HEK293 (cell line): ENCODE data around the gene SYNE3.

Experiments used
- CTCF ChIA-PET: fragments of 350-600 bp; formaldehyde crosslinking; extraction: SDS; loops from one replicate; lab custom pipeline; 2021; ENCODE audit warnings: antibody characterized with exemption; lab: Yijun Ruan, JAX
- POLR2A ChIA-PET: fragments of 300-600 bp; formaldehyde crosslinking; extraction: SDS; loops from one replicate; lab custom pipeline; 2020; ENCODE audit warnings: antibody characterized with exemption, inconsistent platforms; lab: Yijun Ruan, JAX
- H3K27ac ChIP-seq: fragments of 200-500 bp; sonication (Bioruptor generic); 2 replicates; pipeline ENCODE4 v1.5.1; 2014; ENCODE audit warnings: low read depth, low read length, control low read depth, inconsistent platforms; ENCODE audit errors: extremely low read depth
- H3K36me3 ChIP-seq, 2 experiments: fragments of 200-500 bp in 1 of 2; sonication (Bioruptor generic) in 1 of 2; 1 replicate in 1 of 2; 2 replicates in 1 of 2; pipeline ENCODE4 v1.5.1; 2014 to 2017; ENCODE audit warnings: inconsistent platforms in 2 of 2, low read length in 2 of 2; ENCODE audit not compliant: control insufficient read depth in 2 of 2, insufficient read depth in 1 of 2
- H3K4me1 ChIP-seq: fragments of 200-500 bp; sonication (Bioruptor generic); 2 replicates; pipeline ENCODE4 v1.5.1; 2014; ENCODE audit warnings: mild to moderate bottlenecking, low read length, inconsistent platforms; ENCODE audit not compliant: control insufficient read depth, insufficient read depth
- H3K4me3 ChIP-seq: 2 replicates; pipeline ENCODE4 v1.5.1; 2011; ENCODE audit warnings: low read depth, mild to moderate bottlenecking, control low read depth, low read length, moderate library complexity
- H3K9me3 ChIP-seq: fragments of 200-500 bp; sonication (Bioruptor generic); 2 replicates; pipeline ENCODE4 v1.5.1; 2014; ENCODE audit warnings: low read depth, low read length, inconsistent platforms; ENCODE audit not compliant: control insufficient read depth, insufficient read depth
- MEIS1 ChIP-seq: sonication (generic); formaldehyde crosslinking; IDR thresholded peaks from 2 replicates; pipeline ENCODE4 v1.8.1; 2022; ENCODE audit warnings: missing genetic modification reagents, mild to moderate bottlenecking, borderline replicate concordance
- MZF1 ChIP-seq: fragments of 450-650 bp; formaldehyde crosslinking; IDR thresholded peaks from 2 replicates; pipeline ENCODE4 v1.5.1; 2017; ENCODE audit warnings: missing biosample characterization, missing genetic modification characterization, borderline replicate concordance
- SCRT1 ChIP-seq: fragments of 450-650 bp; formaldehyde crosslinking; IDR thresholded peaks from 2 replicates; pipeline ENCODE4 v1.5.1; 2016; ENCODE audit warnings: missing biosample characterization, missing genetic modification characterization, borderline replicate concordance
- SCRT2 ChIP-seq: fragments of 450-650 bp; formaldehyde crosslinking; IDR thresholded peaks from 2 replicates; pipeline ENCODE4 v1.5.1; 2016; ENCODE audit warnings: missing biosample characterization, missing genetic modification characterization
- ZNF184 ChIP-seq: fragments of 450-650 bp; IDR thresholded peaks from 2 replicates; pipeline ENCODE4 v1.5.1; 2018; ENCODE audit warnings: missing biosample characterization, mild to moderate bottlenecking, missing genetic modification characterization
- ZNF23 ChIP-seq: fragments of 450-650 bp; formaldehyde crosslinking; IDR thresholded peaks from 2 replicates; pipeline ENCODE4 v1.5.1; 2016; ENCODE audit warnings: missing biosample characterization, missing genetic modification characterization, borderline replicate concordance
- ZNF335 ChIP-seq: fragments of 450-650 bp; formaldehyde crosslinking; conservative IDR thresholded peaks from 2 replicates; pipeline ENCODE4 v1.5.1; 2016; ENCODE audit warnings: missing biosample characterization, missing genetic modification characterization
- ZNF473 ChIP-seq: fragments of 450-650 bp; formaldehyde crosslinking; IDR thresholded peaks from 2 replicates; pipeline ENCODE4 v1.5.1; 2017; ENCODE audit warnings: missing biosample characterization, missing genetic modification characterization
- ZNF571 ChIP-seq: fragments of 450-650 bp; formaldehyde crosslinking; IDR thresholded peaks from 2 replicates; pipeline ENCODE4 v1.5.0; 2017; ENCODE audit warnings: missing biosample characterization, missing genetic modification characterization
- ZNF600 ChIP-seq: fragments of 450-650 bp; formaldehyde crosslinking; IDR thresholded peaks from 2 replicates; pipeline ENCODE4 v1.5.1; 2016; ENCODE audit warnings: missing biosample characterization, missing genetic modification characterization
- ZXDB ChIP-seq: fragments of 450-650 bp; formaldehyde crosslinking; IDR thresholded peaks from 2 replicates; pipeline ENCODE4 v1.5.1; 2016; ENCODE audit warnings: missing biosample characterization, missing genetic modification characterization
- TF ChIP-seq, protein P1 (sequence below): fragments of 450-650 bp; formaldehyde crosslinking; IDR thresholded peaks from 2 replicates; pipeline ENCODE4 v1.5.1; 2016; ENCODE audit warnings: missing biosample characterization, missing genetic modification characterization, borderline replicate concordance
- TF ChIP-seq, protein P2 (sequence below): fragments of 450-650 bp; formaldehyde crosslinking; IDR thresholded peaks from 2 replicates; pipeline ENCODE4 v1.5.1; 2016; ENCODE audit warnings: missing biosample characterization, missing genetic modification characterization
- TF ChIP-seq, protein P3 (sequence below): fragments of 450-650 bp; formaldehyde crosslinking; IDR thresholded peaks from 2 replicates; pipeline ENCODE4 v1.5.1; 2016; ENCODE audit warnings: missing biosample characterization, missing genetic modification characterization
- TF ChIP-seq, protein P4 (sequence below): fragments of 450-650 bp; formaldehyde crosslinking; IDR thresholded peaks from 2 replicates; pipeline ENCODE4 v1.5.1; 2017; ENCODE audit warnings: missing biosample characterization, missing genetic modification characterization
- TF ChIP-seq, protein P5 (sequence below): fragments of 450-650 bp; formaldehyde crosslinking; IDR thresholded peaks from 2 replicates; pipeline ENCODE4 v1.5.1; 2016; ENCODE audit warnings: missing biosample characterization, missing genetic modification characterization

SYNE3 gene

DNA sequence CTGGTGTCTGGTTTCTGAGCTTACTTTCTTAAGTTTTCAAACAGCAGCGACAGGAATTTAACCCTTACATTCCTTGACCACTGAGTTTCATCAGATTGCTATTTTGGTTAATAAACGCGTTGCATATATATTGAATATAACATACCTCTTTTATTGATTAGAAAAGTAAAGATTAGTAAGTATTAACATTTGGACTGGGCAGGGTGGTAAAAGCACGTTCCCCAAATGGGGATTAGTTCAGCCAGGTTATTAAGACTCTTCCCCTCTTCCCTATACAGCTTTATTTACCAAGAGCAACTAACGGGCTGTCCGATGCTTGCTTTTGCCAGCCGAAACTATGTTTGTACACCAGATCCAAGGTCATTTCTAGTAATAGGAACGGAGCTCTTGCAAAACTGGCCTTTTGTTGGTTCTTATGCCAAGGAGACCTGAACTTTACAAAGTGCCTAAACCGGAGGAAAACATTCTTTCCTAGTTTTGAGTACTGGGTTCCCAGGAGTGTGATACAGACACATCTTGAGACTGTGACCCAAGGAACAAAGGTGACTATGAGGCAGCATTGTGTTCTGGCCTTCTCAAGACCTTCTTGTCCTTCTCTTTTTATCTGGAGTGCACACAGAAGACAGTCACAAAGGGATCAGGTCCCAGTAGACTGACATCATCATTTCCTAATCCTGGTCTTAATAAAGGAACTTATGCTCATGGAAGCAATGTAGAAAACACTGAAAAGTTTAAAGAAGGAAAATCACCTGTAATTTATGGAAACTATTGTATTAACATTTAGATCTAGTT is 21.0 kb upstream of the SYNE3 start:
- Histone ChIP-seq H3K4me3 (no peak overlapping the region), H3K27ac (no peak overlapping the region), H3K4me1 (peaks cover 20% of the 10 kb centered on the region), H3K9me3 (no peaks in the 10 kb centered on the region), H3K36me3 (peaks cover 0 to 3% of the 10 kb centered on the region in 2 experiments; a peak in 1 of 3 replicates)
- ChIA-PET POLR2A (no interaction called here), CTCF (interaction anchor here (0.5 to 3.3 kb wide), 3 partner anchors 10 to 95 kb away, joined by 3 to 14 read pairs (median 3); no protein-coding TSS in a partner anchor)
- TF ChIP-seq SCRT2 (tag by site-specific recombination) (no peak), ZNF335 (tag by site-specific recombination) (peak; percentile 54), ZNF473 (tag by site-specific recombination) (no peak), MZF1 (tag by site-specific recombination) (0 out of 2 replicates have a peak, but pooled peaks have one; percentile 49), ZNF571 (no peak), ZNF600 (tag by site-specific recombination) (peak; percentile 27; the same call in 1 of the 2 replicates), MEIS1 (CRISPR knock-in tag) (no peak)
- TF ChIP-seq, protein P1, sequence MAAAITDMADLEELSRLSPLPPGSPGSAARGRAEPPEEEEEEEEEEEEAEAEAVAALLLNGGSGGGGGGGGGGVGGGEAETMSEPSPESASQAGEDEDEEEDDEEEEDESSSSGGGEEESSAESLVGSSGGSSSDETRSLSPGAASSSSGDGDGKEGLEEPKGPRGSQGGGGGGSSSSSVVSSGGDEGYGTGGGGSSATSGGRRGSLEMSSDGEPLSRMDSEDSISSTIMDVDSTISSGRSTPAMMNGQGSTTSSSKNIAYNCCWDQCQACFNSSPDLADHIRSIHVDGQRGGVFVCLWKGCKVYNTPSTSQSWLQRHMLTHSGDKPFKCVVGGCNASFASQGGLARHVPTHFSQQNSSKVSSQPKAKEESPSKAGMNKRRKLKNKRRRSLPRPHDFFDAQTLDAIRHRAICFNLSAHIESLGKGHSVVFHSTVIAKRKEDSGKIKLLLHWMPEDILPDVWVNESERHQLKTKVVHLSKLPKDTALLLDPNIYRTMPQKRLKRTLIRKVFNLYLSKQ (tag by site-specific recombination) = no peak
- TF ChIP-seq, protein P2, sequence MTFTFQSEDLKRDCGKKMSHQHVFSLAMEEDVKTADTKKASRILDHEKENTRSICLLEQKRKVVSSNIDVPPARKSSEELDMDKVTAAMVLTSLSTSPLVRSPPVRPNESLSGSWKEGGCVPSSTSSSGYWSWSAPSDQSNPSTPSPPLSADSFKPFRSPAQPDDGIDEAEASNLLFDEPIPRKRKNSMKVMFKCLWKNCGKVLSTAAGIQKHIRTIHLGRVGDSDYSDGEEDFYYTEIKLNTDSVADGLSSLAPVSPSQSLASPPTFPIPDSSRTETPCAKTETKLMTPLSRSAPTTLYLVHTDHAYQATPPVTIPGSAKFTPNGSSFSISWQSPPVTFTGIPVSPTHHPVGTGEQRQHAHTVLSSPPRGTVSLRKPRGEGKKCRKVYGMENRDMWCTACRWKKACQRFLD (tag by site-specific recombination) = no peak
- TF ChIP-seq, protein P3, sequence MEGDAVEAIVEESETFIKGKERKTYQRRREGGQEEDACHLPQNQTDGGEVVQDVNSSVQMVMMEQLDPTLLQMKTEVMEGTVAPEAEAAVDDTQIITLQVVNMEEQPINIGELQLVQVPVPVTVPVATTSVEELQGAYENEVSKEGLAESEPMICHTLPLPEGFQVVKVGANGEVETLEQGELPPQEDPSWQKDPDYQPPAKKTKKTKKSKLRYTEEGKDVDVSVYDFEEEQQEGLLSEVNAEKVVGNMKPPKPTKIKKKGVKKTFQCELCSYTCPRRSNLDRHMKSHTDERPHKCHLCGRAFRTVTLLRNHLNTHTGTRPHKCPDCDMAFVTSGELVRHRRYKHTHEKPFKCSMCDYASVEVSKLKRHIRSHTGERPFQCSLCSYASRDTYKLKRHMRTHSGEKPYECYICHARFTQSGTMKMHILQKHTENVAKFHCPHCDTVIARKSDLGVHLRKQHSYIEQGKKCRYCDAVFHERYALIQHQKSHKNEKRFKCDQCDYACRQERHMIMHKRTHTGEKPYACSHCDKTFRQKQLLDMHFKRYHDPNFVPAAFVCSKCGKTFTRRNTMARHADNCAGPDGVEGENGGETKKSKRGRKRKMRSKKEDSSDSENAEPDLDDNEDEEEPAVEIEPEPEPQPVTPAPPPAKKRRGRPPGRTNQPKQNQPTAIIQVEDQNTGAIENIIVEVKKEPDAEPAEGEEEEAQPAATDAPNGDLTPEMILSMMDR (tag by site-specific recombination) = no peak
- TF ChIP-seq, protein P4, sequence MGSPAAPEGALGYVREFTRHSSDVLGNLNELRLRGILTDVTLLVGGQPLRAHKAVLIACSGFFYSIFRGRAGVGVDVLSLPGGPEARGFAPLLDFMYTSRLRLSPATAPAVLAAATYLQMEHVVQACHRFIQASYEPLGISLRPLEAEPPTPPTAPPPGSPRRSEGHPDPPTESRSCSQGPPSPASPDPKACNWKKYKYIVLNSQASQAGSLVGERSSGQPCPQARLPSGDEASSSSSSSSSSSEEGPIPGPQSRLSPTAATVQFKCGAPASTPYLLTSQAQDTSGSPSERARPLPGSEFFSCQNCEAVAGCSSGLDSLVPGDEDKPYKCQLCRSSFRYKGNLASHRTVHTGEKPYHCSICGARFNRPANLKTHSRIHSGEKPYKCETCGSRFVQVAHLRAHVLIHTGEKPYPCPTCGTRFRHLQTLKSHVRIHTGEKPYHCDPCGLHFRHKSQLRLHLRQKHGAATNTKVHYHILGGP = no peak

DNA sequence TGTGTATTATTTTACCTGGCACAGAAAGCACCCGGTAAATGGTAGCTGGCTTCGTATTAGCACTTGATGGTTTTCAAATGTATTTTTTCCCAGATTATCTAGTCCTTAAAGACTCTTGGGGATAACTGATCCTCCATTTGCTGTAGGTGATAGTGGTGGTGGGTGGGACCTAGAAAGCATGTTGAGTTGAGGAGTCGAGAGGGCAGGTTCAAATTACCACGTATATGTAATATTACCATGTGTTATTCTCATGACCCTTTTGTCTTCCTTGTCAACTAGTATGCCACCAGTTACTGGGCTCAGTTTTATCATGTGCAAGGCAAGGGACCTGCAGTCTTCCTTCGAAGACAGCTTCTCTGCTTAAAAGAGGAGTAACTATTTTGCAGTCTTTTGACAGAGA is 20.2 kb upstream of the SYNE3 start:
- TF ChIP-seq ZNF184 (tag by site-specific recombination) (no peak), SCRT1 (0 out of 2 replicates have a peak, but pooled peaks have one; percentile 38), ZXDB (tag by site-specific recombination) (no peak), ZNF23 (no peak)
- TF ChIP-seq, protein P5, sequence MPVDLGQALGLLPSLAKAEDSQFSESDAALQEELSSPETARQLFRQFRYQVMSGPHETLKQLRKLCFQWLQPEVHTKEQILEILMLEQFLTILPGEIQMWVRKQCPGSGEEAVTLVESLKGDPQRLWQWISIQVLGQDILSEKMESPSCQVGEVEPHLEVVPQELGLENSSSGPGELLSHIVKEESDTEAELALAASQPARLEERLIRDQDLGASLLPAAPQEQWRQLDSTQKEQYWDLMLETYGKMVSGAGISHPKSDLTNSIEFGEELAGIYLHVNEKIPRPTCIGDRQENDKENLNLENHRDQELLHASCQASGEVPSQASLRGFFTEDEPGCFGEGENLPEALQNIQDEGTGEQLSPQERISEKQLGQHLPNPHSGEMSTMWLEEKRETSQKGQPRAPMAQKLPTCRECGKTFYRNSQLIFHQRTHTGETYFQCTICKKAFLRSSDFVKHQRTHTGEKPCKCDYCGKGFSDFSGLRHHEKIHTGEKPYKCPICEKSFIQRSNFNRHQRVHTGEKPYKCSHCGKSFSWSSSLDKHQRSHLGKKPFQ = no peak
- ChIA-PET POLR2A (no interaction called here), CTCF (interaction anchor here (1.3 kb wide), 1 partner anchor 9 kb away, joined by 12 read pairs; no protein-coding TSS in a partner anchor)
- H3K9me3 ChIP-seq = no peaks in the 10 kb centered on the region
- peak overlapping the region; percentile 8; the same call in 1 of the 2 replicates for H3K4me3 ChIP-seq
- no peak overlapping the region for H3K27ac ChIP-seq
- H3K4me1 ChIP-seq = peaks cover 25% of the 10 kb centered on the region
- peaks cover 0 to 8% of the 10 kb centered on the region in 2 experiments; a peak in 1 of 3 replicates for H3K36me3 ChIP-seq
